GM18858 (cell line): ENCODE results near the gene TNRC6A.

Source experiments
- ATAC-seq: cut with Tn5 transposase; IDR thresholded peaks from one replicate; pipeline ENCODE4 v1.9.1; 2021; ENCODE audit not compliant: unreplicated experiment

TNRC6A gene

GRCh38 chr16:24863582-24864437, 134.4 kb downstream of the TNRC6A start:
- no peak for ATAC-seq

- no peak for ATAC-seq
These were observed 139.6 kb downstream of the TNRC6A start for GRCh38 chr16:24869033-24869432.

- no peak for ATAC-seq
These were observed 142.4 kb downstream of the TNRC6A start for GRCh38 chr16:24871891-24872290.

GRCh38 chr16:24873028-24873427, 143.6 kb downstream of the TNRC6A start:
- ATAC-seq, result no peak

- no peak for ATAC-seq
These were observed 146.0 kb downstream of the TNRC6A start for GRCh38 chr16:24875466-24875865.
